GM10248 (cell line): ENCODE results near the gene BCAS4.

Experiments used
- CTCF ChIA-PET: fragments of 300-600 bp; sonication (Branson Sonifier 250); formaldehyde crosslinking; extraction: SDS; loops from one replicate; lab custom pipeline; 2021; ENCODE audit warnings: antibody characterized with exemption; lab: Yijun Ruan, JAX
- POLR2A ChIA-PET: fragments of 350-650 bp; sonication (Branson Sonifier 250); formaldehyde crosslinking; extraction: SDS; loops from one replicate; lab custom pipeline; 2020; ENCODE audit warnings: antibody characterized with exemption; lab: Yijun Ruan, JAX
- DNase-seq: peaks from one replicate; pipeline ENCODE4 v3.0.0; 2012; ENCODE audit errors: extremely low spot score
- TF ChIP-seq, protein P1 (sequence below): IDR thresholded peaks from 2 replicates; pipeline ENCODE4 v1.5.1; 2012; ENCODE audit warnings: mild to moderate bottlenecking, low read depth; ENCODE audit errors: extremely low read depth, missing control alignments, control extremely low read depth

Gene BCAS4

GRCh38 chr20:50868509-50869495, 73.9 kb downstream of the BCAS4 start:
- ChIA-PET POLR2A (no interaction called here), CTCF (interaction anchor here (1.2 kb wide), 1 partner anchor 75 kb away, joined by 3 read pairs; no protein-coding TSS in a partner anchor)
- no peak for DNase-seq
- TF ChIP-seq, protein P1, sequence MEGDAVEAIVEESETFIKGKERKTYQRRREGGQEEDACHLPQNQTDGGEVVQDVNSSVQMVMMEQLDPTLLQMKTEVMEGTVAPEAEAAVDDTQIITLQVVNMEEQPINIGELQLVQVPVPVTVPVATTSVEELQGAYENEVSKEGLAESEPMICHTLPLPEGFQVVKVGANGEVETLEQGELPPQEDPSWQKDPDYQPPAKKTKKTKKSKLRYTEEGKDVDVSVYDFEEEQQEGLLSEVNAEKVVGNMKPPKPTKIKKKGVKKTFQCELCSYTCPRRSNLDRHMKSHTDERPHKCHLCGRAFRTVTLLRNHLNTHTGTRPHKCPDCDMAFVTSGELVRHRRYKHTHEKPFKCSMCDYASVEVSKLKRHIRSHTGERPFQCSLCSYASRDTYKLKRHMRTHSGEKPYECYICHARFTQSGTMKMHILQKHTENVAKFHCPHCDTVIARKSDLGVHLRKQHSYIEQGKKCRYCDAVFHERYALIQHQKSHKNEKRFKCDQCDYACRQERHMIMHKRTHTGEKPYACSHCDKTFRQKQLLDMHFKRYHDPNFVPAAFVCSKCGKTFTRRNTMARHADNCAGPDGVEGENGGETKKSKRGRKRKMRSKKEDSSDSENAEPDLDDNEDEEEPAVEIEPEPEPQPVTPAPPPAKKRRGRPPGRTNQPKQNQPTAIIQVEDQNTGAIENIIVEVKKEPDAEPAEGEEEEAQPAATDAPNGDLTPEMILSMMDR, result no peak

DNA sequence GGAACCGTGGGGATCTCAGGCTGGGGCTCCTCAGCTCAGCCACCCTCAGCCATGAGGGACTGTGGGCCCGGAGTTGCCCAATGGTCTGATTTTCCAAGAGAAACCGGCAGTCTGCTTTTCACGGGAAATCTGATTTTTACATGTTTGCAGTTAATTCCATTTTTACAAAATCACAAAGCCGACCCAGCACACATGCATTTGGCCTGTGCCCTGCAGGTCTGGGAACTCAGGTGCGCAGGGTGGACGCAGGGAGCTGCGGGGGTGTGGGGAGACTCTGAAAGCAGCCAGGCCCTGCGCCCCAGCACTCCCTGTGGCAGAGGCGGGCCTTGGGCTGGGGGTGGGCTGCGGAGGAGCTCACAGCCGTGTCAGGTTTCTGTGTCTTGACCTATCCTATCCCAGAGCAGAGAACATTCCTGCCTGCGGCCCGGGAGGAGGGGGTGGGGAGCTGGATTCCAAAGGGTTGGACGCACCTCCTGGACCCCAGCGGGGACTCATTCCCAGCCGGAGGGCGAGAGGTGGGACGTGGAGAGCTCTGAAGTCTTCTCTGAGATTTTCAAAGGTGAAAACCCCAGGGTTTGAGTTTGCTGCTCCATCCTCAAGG, 75.8 kb downstream of the BCAS4 start:
- TF ChIP-seq, protein P1, result no peak
- CTCF ChIA-PET, result interaction anchor here (1.1 kb wide), 1 partner anchor 48 kb away, joined by 3 read pairs; no protein-coding TSS in a partner anchor
- no peak for DNase-seq
- POLR2A ChIA-PET, result interaction anchor here (0.5 kb wide), 1 partner anchor 41 kb away, joined by 4 read pairs; no protein-coding TSS in a partner anchor

GRCh38 chr20:50872560-50873425, 77.9 kb downstream of the BCAS4 start:
- TF ChIP-seq, protein P1, result no peak
- CTCF ChIA-PET, result interaction anchor here (1.1 to 1.7 kb wide), 3 partner anchors 18 to 78 kb away, joined by 3 to 5 read pairs (median 4); partner anchors contain the start of genes ADNP and BCAS4
- POLR2A ChIA-PET, result interaction anchor here (0.5 to 0.7 kb wide), 2 partner anchors 69 to 389 kb away, joined by 3 read pairs; no protein-coding TSS in a partner anchor
- no peak for DNase-seq

DNA sequence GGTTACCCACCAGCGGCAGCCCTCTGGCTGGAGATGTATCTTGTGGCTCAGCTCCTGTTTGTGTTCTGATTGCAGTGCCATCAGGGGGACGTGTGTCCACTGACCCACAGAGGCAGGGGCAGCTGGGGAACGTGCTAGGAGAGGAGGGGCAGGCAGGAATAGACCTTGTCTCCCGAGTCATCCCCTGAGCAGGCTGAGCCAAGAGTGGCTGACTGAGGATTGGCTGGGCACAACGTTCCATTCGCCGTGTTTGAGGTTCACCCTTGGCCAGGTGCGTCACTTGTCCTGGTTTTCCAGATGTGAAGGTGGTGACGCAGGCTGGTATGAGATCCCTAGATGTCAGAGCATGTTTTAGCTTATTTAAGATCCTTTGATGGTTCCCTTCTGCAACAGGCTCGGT, 78.7 kb downstream of the BCAS4 start:
- ChIA-PET POLR2A (interaction anchor here (0.5 kb wide), 1 partner anchor 70 kb away, joined by 3 read pairs; no protein-coding TSS in a partner anchor), CTCF (interaction anchor here (1.1 kb wide), 1 partner anchor 17 kb away, joined by 3 read pairs; no protein-coding TSS in a partner anchor)
- DNase-seq, result no peak
- TF ChIP-seq, protein P1, result no peak

DNA sequence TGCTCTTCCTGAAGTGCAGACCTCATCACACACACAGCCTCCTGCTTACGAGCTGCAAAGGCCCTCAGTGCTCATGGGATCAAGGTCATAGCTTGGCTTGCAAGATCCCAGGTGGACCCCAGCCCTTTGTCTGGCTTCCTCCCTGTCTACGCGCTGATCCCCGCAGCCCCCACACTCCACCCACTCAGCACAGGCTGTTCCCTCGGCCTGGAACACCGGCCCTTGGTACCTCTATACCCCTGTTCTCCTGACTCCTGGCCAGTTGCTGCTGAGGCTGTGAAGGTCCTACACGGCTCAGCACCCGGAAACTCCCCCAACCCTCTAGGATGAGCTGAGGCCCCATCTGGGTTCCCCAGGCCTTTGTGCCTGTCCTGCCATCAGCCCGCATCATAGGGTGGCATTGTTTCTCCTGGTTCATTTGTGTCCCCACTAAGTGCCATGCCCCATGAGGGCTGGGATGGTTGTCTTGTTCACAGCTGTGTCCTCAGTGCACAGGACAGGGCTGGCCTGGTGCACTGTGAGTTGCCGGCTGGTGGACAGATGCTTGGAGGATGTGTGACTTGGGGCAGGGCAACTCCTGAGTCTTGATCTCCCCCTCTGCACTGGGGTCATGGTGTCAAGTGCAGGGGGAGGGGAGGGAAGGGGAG, 79.4 kb downstream of the BCAS4 start:
- POLR2A ChIA-PET, result no interaction called here
- no peak for DNase-seq
- CTCF ChIA-PET, result no interaction called here
- TF ChIP-seq, protein P1, result no peak
